GM06990 (cell line): Measurements from ENCODE around the gene PRKCE.

ENCODE experiments used
- DNase-seq: peaks from one replicate; pipeline ENCODE4 v3.0.0-alpha.2; 2011; ENCODE audit not compliant: insufficient read length; ENCODE audit errors: extremely low read depth
- H3K27me3 ChIP-seq: replicated peaks from 2 replicates; pipeline ENCODE4 v1.6.0; 2011; ENCODE audit warnings: low read length; ENCODE audit not compliant: control insufficient read depth, insufficient read depth
- H3K36me3 ChIP-seq: 2 replicates; pipeline ENCODE4 v1.5.1; 2011; ENCODE audit warnings: low read length; ENCODE audit not compliant: control insufficient read depth, insufficient read depth
- H3K4me3 ChIP-seq: replicated peaks from 2 replicates; pipeline ENCODE4 v1.5.1; 2011; ENCODE audit warnings: low read depth, mild to moderate bottlenecking, control low read depth, low read length
- CTCF ChIP-seq: IDR thresholded peaks from 2 replicates; pipeline ENCODE4 v1.5.1; 2011; ENCODE audit warnings: low read length, control low read depth, mild to moderate bottlenecking, inconsistent platforms; ENCODE audit not compliant: insufficient read depth, poor library complexity, severe bottlenecking

The PRKCE gene

DNA sequence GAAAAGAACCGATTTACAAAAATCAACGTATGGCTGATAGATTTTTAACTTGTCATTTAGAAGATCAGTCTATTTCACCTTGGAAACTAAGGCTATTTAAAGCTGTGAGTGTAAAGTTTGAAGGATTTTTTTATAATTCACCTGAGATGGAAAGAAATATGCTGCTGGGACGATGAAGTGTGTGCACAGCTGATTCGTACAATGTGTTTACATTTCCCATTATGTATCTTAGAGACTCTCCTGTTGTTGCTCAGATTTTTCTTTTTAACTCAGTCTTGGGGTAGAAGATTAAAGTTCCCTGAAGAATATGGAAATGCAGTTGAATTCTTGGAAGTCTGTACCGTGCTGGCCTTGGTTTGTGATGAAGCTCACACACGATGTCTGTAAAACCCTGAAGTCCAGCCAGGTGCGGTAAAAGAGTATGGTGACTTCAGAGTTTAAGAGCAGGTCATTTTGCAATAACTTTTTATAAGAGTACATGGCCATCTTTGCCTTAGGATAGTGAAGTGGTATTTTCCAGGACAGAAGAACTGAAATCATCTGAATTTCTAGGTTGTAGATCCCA, 250.1 kb downstream of the PRKCE start:
- no peak for DNase-seq
- H3K4me3 ChIP-seq = no peak overlapping the region
- TF ChIP-seq CTCF = no peak
- no peaks in the 10 kb centered on the region for H3K36me3 ChIP-seq
- H3K27me3 ChIP-seq = no peaks in the 10 kb centered on the region

GRCh38 chr2:45902380-45902779, 250.9 kb downstream of the PRKCE start:
- Histone ChIP-seq H3K4me3 (no peak overlapping the region), H3K36me3 (no peaks in the 10 kb centered on the region), H3K27me3 (no peaks in the 10 kb centered on the region)
- no peak for TF ChIP-seq CTCF
- DNase-seq = no peak

- Histone ChIP-seq H3K36me3 (no peaks in the 10 kb centered on the region), H3K4me3 (no peak overlapping the region), H3K27me3 (no peaks in the 10 kb centered on the region)
- TF ChIP-seq CTCF = no peak
- no peak for DNase-seq
These were observed 251.4 kb downstream of the PRKCE start for GRCh38 chr2:45902781-45903375.

DNA sequence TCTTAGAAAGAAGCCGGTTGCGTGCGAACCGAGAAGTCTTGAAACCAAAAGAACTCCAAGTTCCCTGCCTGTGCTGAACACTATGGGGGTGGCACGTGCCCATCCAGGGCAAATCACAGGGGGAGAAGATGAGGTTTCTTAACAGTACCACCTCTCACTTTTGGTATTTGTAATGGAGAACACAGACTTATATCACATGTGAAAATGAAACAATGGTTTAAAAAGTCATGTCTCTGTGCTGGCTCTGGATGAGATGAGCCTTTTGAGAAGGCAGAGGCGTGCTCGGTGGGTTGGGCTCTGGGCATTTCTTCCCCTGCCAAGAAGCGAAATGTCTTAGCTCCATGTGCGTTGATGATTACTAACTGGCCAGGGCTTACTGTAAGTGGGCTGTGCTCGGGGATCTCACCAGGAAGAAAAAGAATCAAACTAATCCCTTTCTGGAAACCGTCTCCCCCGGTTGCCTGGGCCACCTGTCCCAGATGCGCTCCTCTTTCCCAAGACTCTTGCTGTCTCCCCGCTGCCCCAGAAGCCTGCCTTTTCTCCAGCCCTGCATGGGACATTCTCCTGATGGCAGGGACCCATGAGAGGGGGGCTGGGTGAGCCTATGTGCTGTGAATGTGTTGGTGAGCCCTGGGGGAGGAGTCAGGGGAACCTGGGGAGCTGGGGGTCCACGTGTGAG, 252.9 kb downstream of the PRKCE start:
- Histone ChIP-seq H3K4me3 (no peak overlapping the region; the same call in 1 of the 2 replicates), H3K27me3 (no peaks in the 10 kb centered on the region), H3K36me3 (no peaks in the 10 kb centered on the region)
- no peak for DNase-seq
- no peak for TF ChIP-seq CTCF

DNA sequence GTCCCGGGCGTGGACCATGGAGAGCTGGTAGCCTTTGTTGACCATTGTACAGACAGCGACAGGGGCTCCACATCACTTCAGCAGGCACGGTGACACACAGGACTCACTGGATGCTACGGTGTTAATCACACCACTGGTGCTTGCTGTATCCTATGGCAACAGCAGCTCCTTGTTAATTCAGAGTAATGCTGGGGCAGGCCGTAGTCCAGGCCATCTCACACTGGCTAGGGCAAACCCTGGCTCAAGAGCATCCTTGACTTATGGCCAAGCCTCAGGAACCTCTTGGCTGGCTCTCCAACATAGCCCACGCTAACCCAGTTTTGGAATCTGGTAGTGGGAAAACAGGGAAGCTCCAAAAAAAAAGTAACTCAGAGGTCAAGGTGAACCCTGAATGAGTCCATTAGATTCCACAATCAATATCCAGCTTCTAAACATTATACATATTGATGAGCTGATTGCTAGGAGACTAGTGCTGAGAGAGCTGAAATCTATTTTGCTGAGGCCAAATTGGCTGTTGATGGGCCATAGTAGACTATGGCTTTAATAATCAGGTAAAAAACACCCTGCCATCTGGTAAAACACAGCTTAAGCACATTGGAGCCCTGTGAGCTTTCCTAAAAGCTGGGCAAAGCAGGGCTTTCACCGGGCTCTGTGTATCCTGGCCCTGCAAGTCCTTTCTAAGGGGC, 253.6 kb downstream of the PRKCE start:
- H3K36me3 ChIP-seq = no peaks in the 10 kb centered on the region
- no peaks in the 10 kb centered on the region for H3K27me3 ChIP-seq
- no peak for TF ChIP-seq CTCF
- H3K4me3 ChIP-seq = no peak overlapping the region
- no peak for DNase-seq
